Activated CD4-positive, alpha-beta T cell treated with anti-CD3 and anti-CD28 coated beads, Interleukin-2, amount 10 ng/mL, durations not matched to agents 24 days and 14 days (primary cell): ENCODE measurements around the gene OMP. TPM values are rescaled to one million over a fixed set of nuclear protein-coding genes. Genes with fewer than 3 reads are reported as not detected.
A peak's percentile ranks its signal among the peaks of the same experiment; 100 is the strongest.

Experiments
- DNase-seq: peaks from one replicate; pipeline ENCODE4 v3.0.0; 2022
- H3K27ac Mint-ChIP-seq: one replicate; pipeline ENCODE4 v1.8.0; 2022; ENCODE audit warnings: mild to moderate bottlenecking, mixed read lengths
- H3K27me3 Mint-ChIP-seq: one replicate; pipeline ENCODE4 v1.8.0; 2022; ENCODE audit warnings: mixed read lengths
- H3K36me3 Mint-ChIP-seq: one replicate; pipeline ENCODE4 v1.8.0; 2022; ENCODE audit warnings: low read depth, mild to moderate bottlenecking, mixed read lengths
- H3K4me1 Mint-ChIP-seq: one replicate; pipeline ENCODE4 v1.8.0; 2021; ENCODE audit warnings: mixed read lengths
- H3K4me3 Mint-ChIP-seq: one replicate; pipeline ENCODE4 v1.8.0; 2022; ENCODE audit warnings: mild to moderate bottlenecking, moderate library complexity, mixed read lengths
- H3K9me3 Mint-ChIP-seq: one replicate; pipeline ENCODE4 v1.8.0; 2021; ENCODE audit warnings: mixed read lengths
- intact Hi-C: fragments of 100-400 bp; cut with micrococcal nuclease; formaldehyde crosslinking; loops from one replicate; pipeline ENCODE4 v1.15.1; 2023
- total RNA-seq: library from RNA; stranded (reverse); gene quantifications from 2 replicates; pipeline ENCODE4 v1.2.3, GENCODE V29; 2022

OMP gene
- total RNA-seq, 1 donor from 2014 or later = not detected

DNA sequence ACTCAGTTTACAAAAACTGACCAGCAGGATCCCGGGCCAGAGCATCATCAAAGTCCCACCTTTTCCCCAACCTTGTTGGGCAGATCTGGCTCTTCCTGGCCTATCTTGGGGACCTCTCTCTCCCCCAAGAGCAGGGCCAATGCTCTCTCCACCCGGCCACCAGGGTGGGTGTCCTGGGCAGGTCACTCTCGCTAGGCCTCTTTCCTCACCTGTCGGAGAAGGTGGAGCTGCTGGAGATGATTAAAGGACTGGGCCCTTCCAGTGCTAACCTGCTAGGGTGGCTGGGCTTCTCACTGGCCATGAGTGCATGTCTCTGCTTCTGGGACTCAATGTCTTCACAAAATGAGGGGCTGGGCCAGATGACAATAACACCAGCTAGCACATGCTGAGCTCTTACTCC lies 38.8 kb upstream of the OMP start:
- intact Hi-C loops = no loop called here
- Mint-ChIP-seq H3K9me3 (no peaks in the 10 kb centered on the region), H3K4me3 (no peak overlapping the region), H3K27ac (no peak overlapping the region), H3K4me1 (peaks cover 8% of the 10 kb centered on the region), H3K27me3 (peaks cover 25% of the 10 kb centered on the region), H3K36me3 (no peaks in the 10 kb centered on the region)
- no peak for DNase-seq

DNA sequence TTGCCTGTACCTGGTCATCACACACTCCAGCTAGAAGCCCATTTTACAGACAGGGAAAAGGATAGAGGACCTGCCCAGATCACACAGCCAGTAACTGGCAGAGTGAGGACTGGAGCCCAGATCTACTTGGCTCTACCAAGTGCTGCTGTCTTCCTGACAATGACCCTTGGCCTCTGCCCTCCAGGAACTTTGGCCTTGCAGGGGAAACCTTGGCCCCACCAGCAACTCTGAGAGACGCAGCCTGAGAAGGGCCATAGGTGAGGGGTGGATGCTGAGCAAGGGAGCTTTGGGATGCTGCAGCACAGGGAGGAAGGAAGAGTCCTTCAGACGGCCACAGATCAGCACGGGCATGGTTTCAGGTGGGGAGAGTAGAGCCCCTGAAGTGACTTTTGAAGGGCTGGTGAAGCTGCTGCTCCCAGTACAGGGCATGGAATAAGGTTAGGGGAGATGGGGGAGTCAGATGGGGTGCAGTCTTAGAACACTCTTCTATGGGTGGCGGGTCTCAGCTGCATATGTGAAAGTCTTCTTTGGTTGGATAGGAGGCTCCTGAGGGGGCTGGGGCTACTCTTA lies 37.9 kb upstream of the OMP start:
- intact Hi-C loops = no loop called here
- H3K4me3 Mint-ChIP-seq = no peak overlapping the region
- peaks cover 8% of the 10 kb centered on the region for H3K4me1 Mint-ChIP-seq
- peaks cover 28% of the 10 kb centered on the region for H3K27me3 Mint-ChIP-seq
- no peak overlapping the region for H3K27ac Mint-ChIP-seq
- no peaks in the 10 kb centered on the region for H3K9me3 Mint-ChIP-seq
- DNase-seq = no peak
- no peaks in the 10 kb centered on the region for H3K36me3 Mint-ChIP-seq

DNA sequence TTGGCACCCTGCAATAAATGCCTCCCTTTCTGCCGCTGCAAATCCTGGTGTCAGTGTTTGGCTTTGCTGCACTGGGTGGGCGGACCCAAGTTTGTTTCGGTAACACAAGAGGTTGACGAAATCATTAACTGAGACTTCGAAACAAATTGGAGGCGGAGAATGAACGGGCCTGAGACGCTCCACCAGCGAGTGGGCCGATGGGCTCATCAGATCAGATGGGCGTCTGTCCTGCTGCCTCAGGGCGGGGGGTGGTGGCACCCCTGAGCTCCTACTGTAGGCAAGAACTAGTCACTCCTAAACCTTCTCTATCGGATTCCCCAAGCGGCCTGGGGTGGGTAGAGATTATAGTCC lies 36.8 kb upstream of the OMP start:
- no peaks in the 10 kb centered on the region for H3K9me3 Mint-ChIP-seq
- intact Hi-C loops = loop anchor here (1.0 kb wide), 1 partner anchor 19 kb away; no protein-coding TSS in a partner anchor
- H3K4me1 Mint-ChIP-seq = peaks cover 8% of the 10 kb centered on the region
- no peaks in the 10 kb centered on the region for H3K36me3 Mint-ChIP-seq
- peak overlapping the region; percentile 87 for H3K27ac Mint-ChIP-seq
- no peak for DNase-seq
- H3K4me3 Mint-ChIP-seq = peak overlapping the region; percentile 88
- peaks cover 26% of the 10 kb centered on the region for H3K27me3 Mint-ChIP-seq

DNA sequence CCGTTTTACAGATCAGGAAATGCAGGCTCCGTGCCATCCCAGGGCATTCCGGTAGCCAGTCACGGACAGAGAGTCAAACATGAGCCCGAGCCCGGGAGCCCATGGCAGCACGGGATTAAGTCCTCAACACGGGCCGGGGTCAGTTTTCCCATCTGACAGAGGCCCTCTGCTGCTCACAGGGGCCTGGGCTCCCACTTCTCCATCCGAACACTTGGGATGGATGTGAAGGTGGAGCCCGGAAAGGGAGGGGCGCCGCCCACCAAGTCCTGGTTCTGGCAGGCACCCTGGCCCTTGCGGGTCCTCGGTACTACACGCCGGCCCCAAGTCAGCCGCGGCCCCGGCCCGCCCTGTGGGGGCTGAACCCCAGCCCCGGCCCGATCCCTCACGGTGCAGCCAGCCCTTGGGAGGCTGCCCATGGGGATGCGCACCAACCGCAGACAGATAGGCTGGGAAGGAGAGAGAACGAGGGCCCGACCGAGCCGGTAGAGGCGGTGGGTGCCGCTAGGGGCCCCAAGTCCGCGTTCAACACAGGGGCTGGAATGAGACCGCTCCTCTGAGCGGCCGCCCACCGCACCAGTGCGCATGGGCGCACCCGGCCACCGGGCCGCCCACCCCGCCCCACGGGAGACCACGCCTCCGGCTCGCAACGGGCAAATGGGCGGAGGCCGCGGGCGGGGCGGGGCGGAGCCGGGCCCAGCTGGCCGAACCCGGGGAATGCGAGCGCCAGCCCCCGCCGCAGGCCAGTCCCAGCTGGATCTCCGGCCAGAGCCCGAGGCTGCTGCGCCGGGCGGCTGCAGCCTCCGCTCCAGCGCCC lies 36.2 kb upstream of the OMP start, which contains the start of gene CAPN5:
TSS of gene CAPN5 (plus strand) at position 743 of the 814 bp plus-strand sequence. CDS start 17,916 bp downstream, outside the sequence.
- Mint-ChIP-seq H3K9me3 (no peaks in the 10 kb centered on the region), H3K4me1 (peaks cover 8% of the 10 kb centered on the region), H3K27me3 (peaks cover 21% of the 10 kb centered on the region), H3K4me3 (peak within 1 kb of the TSS; percentile 88), H3K36me3 (no peaks in the 10 kb centered on the region), H3K27ac (peak within 1 kb of the TSS; percentile 87)
- DNase-seq = peak; percentile 96
- intact Hi-C loops = loop anchor here (1.0 kb wide), 1 partner anchor 19 kb away; no protein-coding TSS in a partner anchor

DNA sequence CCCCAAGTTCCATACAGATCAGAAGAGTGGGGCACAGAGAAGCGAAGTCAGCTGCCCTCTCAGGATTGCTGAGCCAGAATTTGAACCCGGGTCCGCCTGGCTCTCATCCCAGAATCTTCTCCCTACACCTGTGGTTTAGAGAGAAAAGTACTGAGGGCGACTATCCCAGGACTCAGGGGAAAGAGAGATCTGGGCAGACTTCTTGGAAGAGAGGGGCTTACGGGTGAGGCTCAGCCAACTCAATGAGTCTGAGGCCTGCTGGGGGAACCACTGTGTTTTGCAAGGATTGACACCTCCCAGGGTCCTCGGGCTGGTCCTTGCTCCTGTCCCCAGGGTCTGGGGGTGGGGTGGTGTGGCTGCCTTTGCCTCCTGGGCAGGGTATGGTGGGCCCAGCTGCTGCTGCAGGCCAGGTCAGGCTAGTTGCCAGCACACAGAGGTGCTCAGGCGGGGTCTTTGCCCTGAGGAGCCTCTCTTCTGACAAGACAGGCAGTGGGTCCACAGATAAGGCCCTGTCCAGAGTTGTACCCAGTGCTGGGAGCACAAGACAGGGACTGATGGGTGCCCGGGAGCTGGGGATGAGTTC lies 34.7 kb upstream of the OMP start:
- intact Hi-C loops = no loop called here
- H3K9me3 Mint-ChIP-seq = no peaks in the 10 kb centered on the region
- peaks cover 20% of the 10 kb centered on the region for H3K4me1 Mint-ChIP-seq
- no peak overlapping the region for H3K27ac Mint-ChIP-seq
- no peak for DNase-seq
- peaks cover 19% of the 10 kb centered on the region for H3K27me3 Mint-ChIP-seq
- peak overlapping the region; percentile 66 for H3K4me3 Mint-ChIP-seq
- H3K36me3 Mint-ChIP-seq = no peaks in the 10 kb centered on the region

DNA sequence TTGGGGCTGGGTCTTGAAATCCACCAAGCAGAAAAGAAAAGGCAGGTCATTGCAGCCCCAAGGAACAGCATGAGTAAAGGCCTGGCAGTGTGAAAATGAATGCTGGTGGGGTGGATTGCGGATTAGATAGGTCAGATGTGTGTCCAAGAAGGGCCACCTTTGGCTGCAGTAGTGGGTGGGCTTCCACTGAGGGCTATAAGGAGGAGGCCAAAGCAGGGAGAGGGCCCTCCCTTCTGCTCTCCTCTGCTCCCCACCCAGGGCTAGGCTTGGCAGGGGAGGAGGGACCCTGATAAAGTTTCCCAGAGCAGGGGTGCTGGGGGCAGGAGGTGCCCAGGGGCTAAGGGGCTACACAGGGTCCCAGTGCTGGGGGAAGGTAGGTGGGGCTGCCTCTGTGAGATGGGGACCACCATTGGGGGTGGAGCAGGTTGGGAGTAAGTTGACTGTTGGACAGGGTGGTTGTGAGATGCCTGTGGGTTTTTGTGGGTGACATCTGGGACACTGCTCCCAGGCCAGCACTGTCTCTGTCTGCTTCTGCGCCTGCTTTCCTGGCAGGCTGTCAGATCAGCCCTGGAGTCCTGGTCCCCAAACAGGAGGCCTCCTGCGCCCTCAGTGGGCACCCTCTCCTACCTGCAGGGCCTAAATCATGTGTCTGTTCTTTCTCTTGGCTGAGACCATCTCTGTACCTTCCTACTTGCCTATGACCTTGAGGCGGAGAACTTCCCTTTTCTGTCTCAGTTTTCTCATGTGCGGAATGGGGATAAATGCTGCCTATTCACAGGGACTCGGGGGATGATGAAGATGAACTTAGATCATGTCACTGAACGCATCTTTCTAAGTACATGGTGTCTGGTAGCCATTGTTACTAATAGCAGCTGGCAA lies 33.9 kb upstream of the OMP start:
- no peak for DNase-seq
- Mint-ChIP-seq H3K4me1 (peaks cover 26% of the 10 kb centered on the region), H3K9me3 (no peaks in the 10 kb centered on the region), H3K27me3 (peaks cover 19% of the 10 kb centered on the region), H3K36me3 (no peaks in the 10 kb centered on the region), H3K4me3 (no peak overlapping the region), H3K27ac (no peak overlapping the region)
- intact Hi-C loops = no loop called here

DNA sequence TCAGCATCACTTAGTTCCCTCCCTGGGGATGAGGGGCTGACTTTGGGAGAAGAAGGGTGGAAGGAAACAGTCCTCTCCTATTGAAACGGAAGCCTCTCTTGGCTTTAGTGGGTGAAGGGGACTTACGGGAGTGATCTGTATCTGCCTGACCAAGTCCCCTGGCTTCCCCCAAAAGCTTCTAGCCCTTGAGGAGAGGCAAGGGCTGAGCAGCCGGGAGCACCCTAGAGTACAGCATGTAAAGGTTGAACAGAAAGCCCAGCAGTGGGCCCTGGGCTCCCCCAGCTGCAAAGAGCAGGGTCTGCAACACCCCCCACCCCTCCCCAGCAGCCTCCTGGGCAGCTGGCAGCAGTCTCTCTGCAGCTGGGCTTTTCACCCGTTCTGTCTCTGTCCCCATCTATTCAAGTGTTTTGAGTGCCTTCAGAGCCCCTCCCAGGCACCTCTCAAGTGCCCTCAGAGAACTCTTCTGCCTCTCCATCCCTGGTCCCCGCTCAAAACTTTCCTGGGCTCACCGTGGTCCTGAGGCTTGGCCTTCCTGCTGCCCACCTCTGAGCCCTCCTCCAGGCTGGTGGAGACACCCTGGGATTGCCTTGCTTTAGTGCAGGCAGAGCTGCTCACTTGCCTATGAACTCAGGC lies 33.2 kb upstream of the OMP start:
- no peaks in the 10 kb centered on the region for H3K36me3 Mint-ChIP-seq
- DNase-seq = no peak
- H3K4me1 Mint-ChIP-seq = peaks cover 26% of the 10 kb centered on the region
- H3K27me3 Mint-ChIP-seq = peaks cover 17% of the 10 kb centered on the region
- H3K9me3 Mint-ChIP-seq = no peaks in the 10 kb centered on the region
- no peak overlapping the region for H3K4me3 Mint-ChIP-seq
- no peak overlapping the region for H3K27ac Mint-ChIP-seq
- intact Hi-C loops = no loop called here

DNA sequence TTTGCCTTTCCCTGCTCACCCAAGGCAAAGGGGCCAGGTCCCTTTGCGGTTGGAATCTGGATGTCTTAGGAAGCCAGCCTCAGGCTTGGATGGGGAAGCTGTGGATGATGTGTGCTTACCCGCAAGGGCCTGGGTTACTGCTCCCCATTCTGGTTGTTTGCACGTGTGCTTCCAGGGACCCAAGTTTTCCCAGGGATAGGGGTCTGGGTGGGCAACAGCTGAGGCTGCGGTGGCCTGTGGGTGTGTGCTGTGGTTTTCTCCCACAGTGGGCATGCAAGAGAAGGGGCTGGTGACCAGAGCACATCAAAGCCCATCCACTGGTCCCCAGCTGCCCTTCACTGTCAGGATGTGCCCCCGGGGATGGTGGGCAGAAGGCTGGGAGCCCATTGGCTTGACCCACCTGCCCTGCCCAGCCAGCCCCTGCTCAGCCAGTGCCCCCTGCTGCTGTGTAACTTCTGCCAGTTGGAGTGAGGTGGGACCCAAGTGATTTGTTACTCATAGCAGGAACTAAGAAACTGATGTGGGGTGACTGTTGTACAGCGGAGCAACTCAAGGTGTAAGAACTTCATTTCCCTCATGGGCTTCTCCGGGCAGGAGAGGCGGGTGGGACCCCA lies 32.6 kb upstream of the OMP start:
- intact Hi-C loops = no loop called here
- Mint-ChIP-seq H3K4me3 (no peak overlapping the region), H3K4me1 (peaks cover 26% of the 10 kb centered on the region), H3K27me3 (peaks cover 13% of the 10 kb centered on the region), H3K36me3 (no peaks in the 10 kb centered on the region), H3K9me3 (no peaks in the 10 kb centered on the region), H3K27ac (no peak overlapping the region)
- no peak for DNase-seq

DNA sequence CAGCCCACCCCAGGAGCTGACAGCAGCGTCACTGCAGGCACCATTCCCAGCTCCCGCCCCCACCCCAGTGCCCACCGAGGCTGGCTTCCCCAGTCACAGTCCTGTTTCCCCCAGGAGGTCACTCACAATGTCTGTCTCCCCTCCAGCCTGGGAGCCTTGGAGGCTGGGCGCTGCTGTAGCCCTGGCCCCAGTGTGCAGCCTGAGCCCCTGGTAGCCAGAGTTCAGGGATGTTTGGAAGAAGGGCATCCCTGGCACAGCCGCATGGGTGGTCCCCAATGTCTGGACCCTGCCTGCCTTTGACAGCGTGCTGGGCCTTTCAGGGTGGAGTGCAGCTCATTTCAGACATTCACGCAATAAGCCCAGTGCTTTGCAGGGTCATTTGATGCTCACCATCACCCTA lies 31.6 kb upstream of the OMP start:
- intact Hi-C loops = no loop called here
- DNase-seq = no peak
- no peak overlapping the region for H3K27ac Mint-ChIP-seq
- H3K27me3 Mint-ChIP-seq = peaks cover 9% of the 10 kb centered on the region
- H3K36me3 Mint-ChIP-seq = no peaks in the 10 kb centered on the region
- H3K9me3 Mint-ChIP-seq = no peaks in the 10 kb centered on the region
- peaks cover 22% of the 10 kb centered on the region for H3K4me1 Mint-ChIP-seq
- no peak overlapping the region for H3K4me3 Mint-ChIP-seq

DNA sequence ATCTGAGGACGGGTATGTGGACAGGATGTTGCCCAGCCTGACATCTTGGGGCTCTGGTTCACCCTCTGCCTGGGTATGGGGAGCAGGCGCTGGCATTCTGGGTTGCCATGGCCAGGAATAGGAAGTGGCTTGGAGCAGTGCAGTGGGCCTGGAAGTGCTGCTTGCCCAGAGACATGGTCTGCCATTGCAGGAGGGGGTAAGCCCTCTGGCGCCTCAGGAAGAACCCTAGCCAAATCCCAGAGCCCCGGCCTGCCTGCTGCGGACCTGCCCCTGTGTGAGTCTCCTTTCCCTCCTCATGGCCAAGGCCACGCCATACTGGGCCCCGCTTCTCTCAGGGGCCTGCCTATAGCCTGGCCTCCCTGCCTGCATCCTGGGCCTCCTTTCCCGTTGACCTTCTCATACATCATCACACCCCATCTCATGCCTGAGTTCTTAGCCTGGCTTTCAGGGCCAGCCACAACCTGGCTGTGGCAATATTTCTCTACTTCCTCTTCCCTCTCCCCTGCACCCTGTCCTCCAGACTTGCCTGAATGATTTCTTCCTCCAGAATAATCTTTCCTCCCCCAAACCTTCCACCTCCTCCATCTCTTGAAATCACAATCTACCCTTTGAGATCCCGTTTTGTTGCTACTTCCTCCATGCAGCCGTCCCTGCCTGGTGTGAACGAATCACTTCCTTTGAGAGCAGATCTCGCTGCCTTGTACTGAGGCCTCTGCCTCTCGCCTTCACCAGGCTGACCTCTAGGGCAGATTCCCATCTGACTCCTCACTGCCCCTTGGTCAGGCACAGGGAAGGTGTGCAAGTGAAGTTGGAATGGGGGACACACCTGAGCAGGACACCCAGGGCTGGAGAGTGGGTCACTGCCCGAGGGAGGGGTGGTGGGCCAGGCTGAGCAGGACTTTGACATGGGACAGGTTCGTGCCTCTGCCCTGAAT lies 30.7 kb upstream of the OMP start:
- no peaks in the 10 kb centered on the region for H3K9me3 Mint-ChIP-seq
- H3K4me1 Mint-ChIP-seq = peaks cover 22% of the 10 kb centered on the region
- H3K27ac Mint-ChIP-seq = no peak overlapping the region
- intact Hi-C loops = no loop called here
- DNase-seq = peak; percentile 58
- H3K4me3 Mint-ChIP-seq = no peak overlapping the region
- peaks cover 11% of the 10 kb centered on the region for H3K27me3 Mint-ChIP-seq
- no peaks in the 10 kb centered on the region for H3K36me3 Mint-ChIP-seq

DNA sequence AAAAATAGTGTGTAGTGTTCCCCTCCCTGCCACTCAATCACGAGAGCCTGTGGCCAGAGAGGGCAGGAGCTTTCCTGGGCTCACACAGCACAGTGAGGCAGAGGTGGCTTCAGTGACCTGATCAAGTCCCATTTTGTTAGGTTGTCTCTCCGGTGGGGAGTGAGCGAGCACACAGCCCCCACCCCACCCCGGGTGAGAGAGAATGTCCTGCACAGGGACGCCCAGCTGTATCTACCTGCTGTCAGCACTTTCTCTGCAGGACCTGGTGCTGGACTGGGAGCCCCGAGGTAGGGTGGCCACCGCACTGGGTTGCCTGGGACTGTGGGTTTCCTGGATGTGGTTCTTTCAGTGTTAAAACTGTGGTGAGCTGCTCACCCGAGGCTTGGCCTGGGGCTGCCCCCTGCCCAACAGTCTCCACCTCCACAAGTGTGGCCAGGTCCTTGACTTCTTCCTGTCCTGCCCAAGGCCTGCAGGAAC lies 29.8 kb upstream of the OMP start:
- no peak overlapping the region for H3K4me3 Mint-ChIP-seq
- DNase-seq = peak; percentile 69

DNA sequence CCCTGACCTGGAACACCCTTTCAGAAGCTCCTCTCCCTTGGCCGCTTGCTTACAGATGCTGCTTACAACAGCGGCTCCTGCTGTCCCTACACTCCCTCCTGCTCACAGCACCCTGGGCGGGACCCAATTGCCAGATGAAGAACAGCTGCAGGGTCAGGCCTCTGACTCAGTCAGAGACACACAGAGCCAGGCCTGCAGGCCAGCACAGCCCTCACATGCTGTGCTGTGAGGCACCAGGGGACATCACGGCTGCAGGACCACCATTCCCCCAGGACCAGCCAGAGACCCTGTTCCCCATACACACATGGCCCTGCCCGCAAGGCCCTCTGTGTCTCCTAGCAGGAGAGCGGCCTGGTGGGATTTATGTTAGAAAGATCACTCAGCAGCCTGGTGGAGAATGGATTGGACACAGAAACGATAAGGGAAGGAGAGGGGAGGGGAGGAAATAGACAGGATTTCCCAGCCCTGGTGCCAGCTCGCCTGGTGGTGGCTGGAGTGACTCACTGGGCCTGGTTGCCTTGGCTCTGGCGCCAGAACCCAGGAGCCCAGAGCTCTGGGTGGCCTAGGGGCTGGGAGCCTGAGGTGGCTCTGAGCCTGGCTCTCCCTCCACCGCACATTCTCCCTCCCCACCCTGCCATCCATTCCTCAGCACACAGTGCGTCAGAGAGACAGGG lies 29.2 kb upstream of the OMP start:
- H3K27me3 Mint-ChIP-seq = peaks cover 15% of the 10 kb centered on the region
- DNase-seq = no peak
- intact Hi-C loops = no loop called here
- no peak overlapping the region for H3K4me3 Mint-ChIP-seq
- H3K4me1 Mint-ChIP-seq = peaks cover 18% of the 10 kb centered on the region
- no peak overlapping the region for H3K27ac Mint-ChIP-seq
- no peaks in the 10 kb centered on the region for H3K36me3 Mint-ChIP-seq
- no peaks in the 10 kb centered on the region for H3K9me3 Mint-ChIP-seq

More for the DNA sequence above, 29.8 kb upstream of the OMP start:
- Mint-ChIP-seq H3K36me3 (no peaks in the 10 kb centered on the region), H3K27ac (no peak overlapping the region), H3K9me3 (no peaks in the 10 kb centered on the region), H3K27me3 (peaks cover 10% of the 10 kb centered on the region), H3K4me1 (peaks cover 18% of the 10 kb centered on the region)
- intact Hi-C loops = no loop called here
